Smooth muscle cell of the brain vasculature (primary cell): ENCODE measurements around the gene MANF.

Experiments
- DNase-seq: peaks from one replicate; pipeline ENCODE4 v3.0.0-alpha.2; 2012; ENCODE audit warnings: low read depth, low spot score

MANF gene

DNA sequence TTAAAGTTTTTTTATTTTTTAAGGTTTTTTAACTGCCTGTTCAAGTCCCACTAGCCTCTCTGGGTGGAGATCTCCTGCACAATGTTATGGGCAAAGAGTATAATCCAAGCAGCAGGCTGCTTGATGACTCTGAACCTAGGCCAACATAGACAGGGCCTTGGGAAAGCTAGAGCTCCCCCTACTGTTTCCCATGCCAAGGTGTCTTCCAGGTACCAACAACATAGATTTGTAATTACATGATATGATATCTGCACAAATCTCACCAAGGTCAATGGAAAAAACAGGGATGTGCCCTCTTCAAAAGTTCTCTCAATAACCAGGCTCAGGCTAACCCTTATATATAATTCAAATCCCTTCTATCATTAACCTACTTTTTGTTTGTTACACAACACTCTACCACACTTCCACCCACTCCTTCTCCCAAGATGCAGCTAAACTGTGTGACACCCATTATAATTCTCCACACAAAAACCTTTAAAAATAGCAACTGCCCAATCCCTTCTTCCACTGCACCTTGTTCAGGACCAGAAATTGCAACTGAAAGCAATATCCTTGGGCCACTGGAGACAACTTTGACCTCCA lies 49.7 kb downstream of the MANF start:
- peak; percentile 7 for DNase-seq

DNA sequence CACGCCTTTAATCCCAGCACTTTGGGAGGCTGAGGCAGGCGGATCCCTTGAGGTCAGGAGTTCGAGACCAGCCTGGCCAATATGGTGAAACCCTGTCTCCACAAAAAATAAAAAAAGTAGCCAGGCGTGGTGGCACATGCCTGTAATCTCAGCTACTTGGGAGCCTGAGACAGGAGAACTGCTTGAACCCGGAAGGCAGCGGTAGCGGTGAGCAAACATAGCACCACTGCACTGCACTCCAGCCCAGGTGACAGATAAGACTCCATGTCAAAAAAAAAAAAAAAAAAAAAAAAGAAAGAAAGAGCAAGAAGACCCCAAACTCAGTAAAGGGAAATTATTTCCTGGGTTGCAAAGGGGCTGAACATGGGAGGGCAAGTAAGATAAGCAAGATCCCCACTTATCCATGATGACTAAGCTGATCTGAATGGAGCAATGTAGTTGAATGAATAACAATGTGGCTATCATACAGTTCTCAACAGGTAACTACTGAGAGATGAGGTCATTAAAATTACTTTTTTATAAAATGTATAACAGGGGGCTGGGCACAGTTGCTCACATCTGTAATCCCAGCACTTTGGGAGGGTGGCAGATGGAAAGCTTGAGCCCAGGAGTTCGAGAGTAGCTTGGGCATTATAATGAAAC lies 52.0 kb downstream of the MANF start:
- no peak for DNase-seq
